ENCODE results near the gene PTTG1IP2. TPM values are rescaled to one million over a fixed set of nuclear protein-coding genes. Genes with fewer than 3 reads are reported as not detected.
A peak's percentile ranks its signal among the peaks of the same experiment; 100 is the strongest.

The PTTG1IP2 gene
- total RNA-seq, 1 experiment from 2014 or later: not detected

- Histone ChIP-seq H3K9me3 (ENCODE audit: control insufficient read depth, low read depth, low read length) (no peaks in the 10 kb centered on the region), H4K5ac (ENCODE audit: insufficient read length, low read depth, low read length) (no peak overlapping the region), H4K91ac (ENCODE audit: insufficient read length, low read depth, low read length) (no peak overlapping the region), H3K4me2 (ENCODE audit: insufficient read depth, insufficient read length, low read length) (peak overlapping the region; percentile 22), H3K14ac (ENCODE audit: insufficient read depth, low read length) (no peak overlapping the region), H2BK20ac (ENCODE audit: low read depth, low read length, poor library complexity, severe bottlenecking) (no peak overlapping the region), H4K8ac (replicated peaks; ENCODE audit: insufficient read length, low read depth, low read length) (no peak overlapping the region), H3K4me1 (ENCODE audit: insufficient read depth, low read length) (no peaks in the 10 kb centered on the region), H2AK5ac (ENCODE audit: insufficient read length, low read length) (no peak overlapping the region), H3K79me1 (ENCODE audit: insufficient read depth, low read depth, low read length, poor library complexity, severe bottlenecking) (no peaks in the 10 kb centered on the region), H3K79me2 (ENCODE audit: insufficient read depth, low read length) (no peaks in the 10 kb centered on the region), H3K56ac (ENCODE audit: insufficient read length, low read depth, low read length) (no peak overlapping the region), H2BK5ac (ENCODE audit: insufficient read length, low read length) (no peak overlapping the region), H2BK120ac (ENCODE audit: low read depth, low read length, poor library complexity, severe bottlenecking) (no peak overlapping the region), H3T11ph (ENCODE audit: low read length) (no peak overlapping the region), H3K27me3 (ENCODE audit: insufficient read depth, low read length) (no peaks in the 10 kb centered on the region), H3K27ac (ENCODE audit: insufficient read length, low read depth, low read length) (no peak overlapping the region), H2AFZ (ENCODE audit: low read length) (peak overlapping the region; percentile 43), H3K18ac (ENCODE audit: insufficient read length, low read depth, low read length) (no peak overlapping the region), H3K9ac (ENCODE audit: extremely low read depth, insufficient read length, low read length) (no peak overlapping the region), H3K23ac (ENCODE audit: insufficient read length, low read depth, low read length) (no peak overlapping the region), H2BK15ac (ENCODE audit: low read depth, low read length) (no peak overlapping the region), H3K4ac (ENCODE audit: low read depth, low read length) (no peak overlapping the region), H3K23me2 (ENCODE audit: insufficient read length, low read depth, low read length, poor library complexity, severe bottlenecking) (no peaks in the 10 kb centered on the region), H4K20me1 (ENCODE audit: control insufficient read depth, insufficient read depth, insufficient read length) (no peaks in the 10 kb centered on the region), H2BK12ac (ENCODE audit: insufficient read length, low read depth, low read length) (no peak overlapping the region)
- Mint-ChIP-seq H3K27me3 (ENCODE audit: low read depth) (no peaks in the 10 kb centered on the region; the same call in 1 of the 2 replicates), H3K4me1 (peaks cover 7 to 9% of the 10 kb centered on the region in 2 experiments), H3K4me3 (peak overlapping the region; percentile 59 to 62; a peak in 4 of 5 replicates), H3K36me3 (ENCODE audit: insufficient read depth in 1 of 3, low read depth in 3 of 3) (no peaks in the 10 kb centered on the region), H3K9me3 (no peaks in the 10 kb centered on the region; a peak in 1 of 5 replicates), H3K27ac (no peak overlapping the region)
- peak; percentile 77 for TF ChIP-seq CTCF (conservative IDR thresholded peaks at IDR 0.05)
- DNase-seq: no peak
- WGBS (ENCODE audit: extremely low coverage, insufficient read length, low lambda C conversion rate): no CpG with 5 or more reads among the region's 6 CpGs
Measured at GRCh38 chr7:90455163-90456030, 14.0 kb upstream of the PTTG1IP2 start.

All from H9 (cell line).